ENCODE results near the gene LGR5.

- TF ChIP-seq CTCF (IDR thresholded peaks at IDR 0.05; ENCODE audit: insufficient read depth, low read length, poor library complexity, severe bottlenecking) (no peak), EZH2phosphoT487 (conservative IDR thresholded peaks at IDR 0.05; ENCODE audit: low read length) (no peak)
Observed at GRCh38 chr12:71599210-71599609, 159.6 kb downstream of the LGR5 start.

All from SU-DHL-6 (cell line).